Measurements from ENCODE around the gene GSTM4. TPM values are rescaled to one million over a fixed set of nuclear protein-coding genes. Genes with fewer than 3 reads are reported as not detected.
"Not testable (repeated sequence)": the region's sequence is repeated elsewhere in the genome, so short reads cannot be mapped to it uniquely, and the experiment has no call there.

Gene GSTM4
- total and polyA plus RNA-seq, 12 donors: 22.8 to 62.1 (median 41.8) TPM

DNA sequence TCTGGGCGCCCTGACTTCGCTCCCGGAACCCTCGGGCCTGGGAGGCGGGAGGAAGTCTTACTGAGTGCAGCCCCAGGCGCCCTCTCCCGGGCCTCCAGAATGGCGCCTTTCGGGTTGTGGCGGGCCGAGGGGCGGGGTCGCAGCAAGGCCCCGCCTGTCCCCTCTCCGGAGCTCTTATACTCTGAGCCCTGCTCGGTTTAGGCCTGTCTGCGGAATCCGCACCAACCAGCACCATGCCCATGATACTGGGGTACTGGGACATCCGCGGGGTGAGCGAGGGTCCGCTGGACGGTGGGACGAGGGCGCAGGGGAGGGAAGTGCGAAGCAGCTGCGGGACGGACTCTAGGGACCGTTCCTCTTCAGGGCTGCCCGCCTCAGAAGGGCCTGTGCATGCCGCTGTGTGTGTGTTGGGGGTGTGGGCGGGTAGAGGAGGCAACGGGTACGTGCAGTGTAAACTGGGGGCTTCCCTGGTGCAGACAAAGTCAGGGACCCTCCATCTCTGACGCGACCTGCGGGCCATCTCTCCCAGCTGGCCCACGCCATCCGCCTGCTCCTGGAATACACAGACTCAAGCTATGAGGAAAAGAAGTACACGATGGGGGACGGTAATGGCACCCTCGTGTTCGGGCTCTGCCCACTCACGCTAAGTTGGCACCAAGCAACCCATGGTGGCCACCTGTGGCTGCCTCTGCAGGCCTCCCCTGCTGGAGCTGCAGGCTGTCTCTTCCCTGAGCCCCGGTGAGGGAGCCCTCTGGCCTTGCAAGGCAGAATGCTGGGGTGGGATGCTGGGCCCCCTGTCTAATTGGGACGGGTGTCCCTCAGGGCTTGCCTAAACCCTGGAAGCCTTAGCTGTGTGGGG, 32.0 kb downstream of the GSTM4 start, which contains the start of gene GSTM1:
GSTM1 (plus strand) TSS at position 177 of the 859 bp plus-strand sequence; CDS start at position 234, 57 bp downstream.
- Histone ChIP-seq H3K4me3 (peak within 1 kb of the TSS in 5 of 10 donors; percentile 48 to 66 (median 63)), H3K27ac (peak within 1 kb of the TSS in 5 of 10 donors; percentile 58 to 90 (median 80)), H3K27me3 (no peaks in the 10 kb centered on the region), H3K9me3 (peaks cover 0 to 9% (median 0%) of the 10 kb centered on the region in 11 donors), H3K36me3 (peaks cover 0 to 4% (median 0%) of the 10 kb centered on the region in 9 donors), H3K4me1 (peaks cover 0 to 38% (median 0%) of the 10 kb centered on the region in 9 donors)
- ATAC-seq (peak in 5 of 8 donors; percentile 99), DNase-seq (peak; percentile 82 to 84)
- TF ChIP-seq CTCF (IDR thresholded peaks at IDR 0.05): peak in 5 of 9 donors; percentile 16 to 82 (median 63)
- intact Hi-C loops (cut with DNase I): loop anchor here in 5 of 10 donors (5.0 kb wide), 2 partner anchors 41 to 46 kb away; no protein-coding TSS in a partner anchor
- 3% methylated on average over 46 of the region's 46 CpGs; no CpG with 5 or more reads in 1 of the 2 donors for WGBS, 2 donors

DNA sequence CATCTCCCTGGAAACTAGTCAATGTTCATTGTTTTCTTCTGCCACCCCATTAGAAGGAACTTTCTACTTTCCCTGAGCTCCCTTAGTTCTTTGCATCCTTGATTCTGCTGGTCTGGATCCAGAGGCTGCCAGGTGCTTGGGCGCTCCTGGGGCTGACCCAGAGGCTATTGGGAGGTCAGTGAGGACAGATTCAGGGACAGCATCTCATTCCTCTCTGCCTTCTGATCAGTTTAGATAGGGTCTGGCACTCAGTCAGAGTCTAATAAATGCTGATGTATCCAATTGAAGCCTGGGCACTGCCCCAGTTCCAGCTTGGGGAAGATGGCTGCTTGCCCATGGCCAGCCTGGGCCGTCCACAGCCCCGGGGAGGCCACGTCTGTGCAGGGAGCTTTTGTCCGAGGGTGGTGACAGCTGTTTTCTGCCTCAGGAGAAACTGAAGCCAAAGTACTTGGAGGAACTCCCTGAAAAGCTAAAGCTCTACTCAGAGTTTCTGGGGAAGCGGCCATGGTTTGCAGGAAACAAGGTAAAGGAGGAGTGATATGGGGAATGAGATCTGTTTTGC, 34.0 kb downstream of the GSTM4 start:
- Histone ChIP-seq H3K9me3 (peaks cover 0 to 2% (median 0%) of the 10 kb centered on the region in 11 donors), H3K27me3 (no peaks in the 10 kb centered on the region), H3K4me3 (no peak overlapping the region), H3K27ac (no peak overlapping the region), H3K4me1 (peaks cover 0 to 38% (median 0%) of the 10 kb centered on the region in 9 donors), H3K36me3 (peaks cover 0 to 4% (median 0%) of the 10 kb centered on the region in 9 donors)
- no peak for ATAC-seq
- intact Hi-C loops (cut with DNase I): loop anchor here in 5 of 10 donors (5.0 kb wide), 2 partner anchors 43 to 48 kb away; no protein-coding TSS in a partner anchor
- 42% methylated on average over 6 of the region's 6 CpGs; no CpG with 5 or more reads in 1 of the 2 donors for WGBS, 2 donors
- peak in 1 of 2 donors; percentile 15 for DNase-seq
- no peak for TF ChIP-seq CTCF (IDR thresholded peaks at IDR 0.05)

- no peak overlapping the region for H3K4me3 ChIP-seq
- no peak for TF ChIP-seq CTCF (IDR thresholded peaks at IDR 0.05)
- H3K9me3 ChIP-seq: no peaks in the 10 kb centered on the region
- peaks cover 0 to 42% (median 0%) of the 10 kb centered on the region in 9 donors for H3K4me1 ChIP-seq
- ATAC-seq (no peak), DNase-seq (peak in 1 of 2 donors; percentile 17)
- H3K36me3 ChIP-seq: peaks cover 0 to 5% (median 0%) of the 10 kb centered on the region in 9 donors
- intact Hi-C loops (cut with DNase I): no loop called here
- 61% methylated on average over 6 of the region's 6 CpGs; no CpG with 5 or more reads in 1 of the 2 donors for WGBS, 2 donors
- H3K27ac ChIP-seq: no peak overlapping the region
- H3K27me3 ChIP-seq: no peaks in the 10 kb centered on the region
These were observed 35.9 kb downstream of the GSTM4 start for GRCh38 chr1:109691759-109692158.

GRCh38 chr1:109694400-109694799, 38.5 kb downstream of the GSTM4 start:
- H3K36me3 ChIP-seq; H3K9me3 ChIP-seq; intact Hi-C loops (cut with DNase I); H3K27me3 ChIP-seq; DNase-seq; ATAC-seq; H3K4me3 ChIP-seq; H3K27ac ChIP-seq: not testable (repeated sequence)
- H3K4me1 ChIP-seq: peaks cover 0 to 28% (median 0%) of the 10 kb centered on the region in 9 donors
- 91% methylated on average over 5 of the region's 5 CpGs; no CpG with 5 or more reads in 1 of the 2 donors for WGBS, 2 donors

GRCh38 chr1:109695138-109695537, 39.2 kb downstream of the GSTM4 start:
- WGBS, 2 donors: 89% methylated on average over 3 of the region's 3 CpGs; no CpG with 5 or more reads in 1 of the 2 donors
- H3K36me3 ChIP-seq; intact Hi-C loops (cut with DNase I); H3K27ac ChIP-seq; DNase-seq; H3K4me3 ChIP-seq; H3K27me3 ChIP-seq; ATAC-seq; H3K9me3 ChIP-seq: not testable (repeated sequence)
- H3K4me1 ChIP-seq: peaks cover 0 to 21% (median 0%) of the 10 kb centered on the region in 9 donors
